Neural progenitor cell (in vitro differentiated cells): ENCODE results near the gene SMAD9. TPM values are rescaled to one million over a fixed set of nuclear protein-coding genes. Genes with fewer than 3 reads are reported as not detected.
A peak's percentile ranks its signal among the peaks of the same experiment; 100 is the strongest.

Experiments used
- DNase-seq: peaks from one replicate; pipeline ENCODE4 v3.0.0-alpha.2; 2016; ENCODE audit warnings: low spot score
- H2AFZ ChIP-seq: fragments of 200-600 bp; sonication (generic); replicated peaks from 2 replicates; pipeline ENCODE4 v1.6.1; 2016; ENCODE audit warnings: antibody characterized with exemption
- H3F3A ChIP-seq: fragments of 200-600 bp; sonication (generic); 2 replicates; pipeline ENCODE4 v1.6.1; 2016; ENCODE audit warnings: antibody characterized with exemption, low read depth
- H3K27ac ChIP-seq: fragments of 200-600 bp; sonication (generic); 2 replicates; pipeline ENCODE4 v1.5.1; 2016; ENCODE audit warnings: mild to moderate bottlenecking
- H3K27me3 ChIP-seq: fragments of 200-600 bp; sonication (generic); 2 replicates; pipeline ENCODE4 v1.6.1; 2016; ENCODE audit warnings: mild to moderate bottlenecking, moderate library complexity
- H3K36me3 ChIP-seq: fragments of 200-600 bp; sonication (generic); 2 replicates; pipeline ENCODE4 v1.5.1; 2016
- H3K4me1 ChIP-seq: fragments of 200-600 bp; sonication (generic); 2 replicates; pipeline ENCODE4 v1.6.1; 2016; ENCODE audit warnings: mixed run types
- H3K4me2 ChIP-seq: fragments of 200-600 bp; sonication (generic); 2 replicates; pipeline ENCODE4 v1.6.1; 2016
- H3K4me3 ChIP-seq: fragments of 200-600 bp; sonication (generic); 2 replicates; pipeline ENCODE4 v1.5.1; 2016
- H3K79me2 ChIP-seq: fragments of 200-600 bp; sonication (generic); 2 replicates; pipeline ENCODE4 v1.6.1; 2016; ENCODE audit warnings: low read depth
- H3K9ac ChIP-seq: fragments of 200-600 bp; sonication (generic); 2 replicates; pipeline ENCODE4 v1.6.1; 2016
- H3K9me3 ChIP-seq: fragments of 200-600 bp; sonication (generic); 2 replicates; pipeline ENCODE4 v1.5.1; 2016; ENCODE audit warnings: low read depth
- H4K20me1 ChIP-seq: fragments of 200-600 bp; sonication (generic); 2 replicates; pipeline ENCODE4 v1.6.1; 2016; ENCODE audit warnings: low read depth
- H3K27ac Mint-ChIP-seq: 3 replicates; pipeline ENCODE4 v1.8.0; 2021; ENCODE audit warnings: mixed read lengths
- H3K27me3 Mint-ChIP-seq: 2 replicates; pipeline ENCODE4 v1.8.0; 2022; ENCODE audit warnings: low read depth, mild to moderate bottlenecking, inconsistent platforms, moderate library complexity, mixed read lengths; ENCODE audit not compliant: insufficient read depth
- H3K36me3 Mint-ChIP-seq: 3 replicates; pipeline ENCODE4 v1.8.0; 2021; ENCODE audit warnings: mixed read lengths
- H3K4me1 Mint-ChIP-seq: 3 replicates; pipeline ENCODE4 v1.8.0; 2021; ENCODE audit warnings: mixed read lengths
- H3K4me3 Mint-ChIP-seq: 3 replicates; pipeline ENCODE4 v1.8.0; 2021; ENCODE audit warnings: mild to moderate bottlenecking, moderate library complexity, mixed read lengths
- H3K9me3 Mint-ChIP-seq: 3 replicates; pipeline ENCODE4 v1.8.0; 2020; ENCODE audit warnings: mixed read lengths
- EZH2 ChIP-seq: fragments of 200-600 bp; sonication (generic); IDR thresholded peaks from 2 replicates; pipeline ENCODE4 v1.6.1; 2017; ENCODE audit warnings: antibody characterized with exemption, mild to moderate bottlenecking, moderate library complexity
- EZH2phosphoT487 ChIP-seq: fragments of 200-600 bp; sonication (generic); IDR thresholded peaks from 2 replicates; pipeline ENCODE4 v1.6.1; 2017; ENCODE audit warnings: antibody characterized with exemption
- total RNA-seq: library from RNA; depleted of rRNA; stranded (reverse); fragments of >200 nt; gene quantifications from 2 replicates; pipeline ENCODE4 v1.2.3, GENCODE V29; 2015; ENCODE audit warnings: low replicate concordance
- TF ChIP-seq, protein P1 (sequence below): fragments of 200-600 bp; sonication (generic); IDR thresholded peaks from 2 replicates; pipeline ENCODE4 v1.5.1; 2017; ENCODE audit warnings: antibody characterized with exemption, mild to moderate bottlenecking

SMAD9 gene
- 1.2 and 1.6 TPM in 2 replicates for total RNA-seq

DNA sequence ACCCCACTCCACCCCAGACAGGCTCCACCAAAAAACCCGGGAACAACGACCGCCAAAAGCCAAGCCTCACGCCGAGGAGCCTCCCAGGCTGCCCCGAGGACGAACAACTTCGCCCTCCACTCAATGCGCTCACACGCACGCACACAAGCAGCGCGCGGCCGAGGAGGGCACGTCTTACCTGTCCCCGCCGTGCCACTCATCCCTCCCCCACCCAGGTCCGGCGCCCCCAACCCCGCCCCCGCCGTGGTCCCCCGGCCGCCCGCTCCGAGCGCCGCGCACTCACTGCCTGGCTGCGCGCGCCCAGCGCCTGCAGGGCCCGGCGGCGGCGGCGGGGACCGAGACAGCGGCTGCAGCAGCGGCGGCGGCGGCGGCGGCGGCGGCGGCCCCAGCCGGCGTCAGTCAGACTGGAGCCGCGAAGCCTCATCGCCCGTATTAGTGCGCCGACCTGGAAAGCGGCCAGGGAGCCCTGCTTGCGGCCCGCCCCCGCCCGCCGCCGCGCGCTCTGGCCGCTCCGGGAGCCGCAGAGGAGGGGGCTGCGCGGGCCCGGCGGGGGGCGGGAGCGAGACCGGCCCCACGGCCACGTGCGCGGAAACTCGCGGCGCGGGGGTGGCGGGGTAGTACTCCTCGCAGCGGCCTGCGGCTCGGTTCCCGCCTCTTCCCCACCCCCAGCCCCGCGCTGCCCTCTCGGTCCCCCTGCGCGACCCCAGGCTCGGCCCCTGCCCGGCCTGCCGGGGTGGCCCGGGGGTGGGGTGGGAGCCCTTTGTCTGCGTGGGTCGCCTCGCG lies at the start of gene SMAD9:
SMAD9 (minus strand) TSS at position 406 of the 783 bp plus-strand sequence. CDS start 40,549 bp downstream, outside the sequence.
- DNase-seq = peak; percentile 91
- Mint-ChIP-seq H3K27ac (peak within 1 kb of the TSS; percentile 67), H3K27me3 (peaks cover 8% of the 10 kb centered on the region), H3K4me3 (peak within 1 kb of the TSS; percentile 92), H3K9me3 (no peaks in the 10 kb centered on the region), H3K36me3 (no peaks in the 10 kb centered on the region), H3K4me1 (peaks cover 39% of the 10 kb centered on the region)
- Histone ChIP-seq H3F3A (peaks cover 18% of the 10 kb centered on the region), H3K27me3 (peaks cover 66% of the 10 kb centered on the region), H3K9me3 (no peaks in the 10 kb centered on the region), H3K79me2 (no peaks in the 10 kb centered on the region), H2AFZ (peak within 1 kb of the TSS; percentile 90), H3K36me3 (no peaks in the 10 kb centered on the region), H3K4me3 (peak within 1 kb of the TSS; percentile 65), H3K27ac (no peak within 1 kb of the TSS), H3K4me2 (peak within 1 kb of the TSS; percentile 93), H3K4me1 (peaks cover 14% of the 10 kb centered on the region), H3K9ac (no peak within 1 kb of the TSS), H4K20me1 (no peaks in the 10 kb centered on the region)
- no peak for TF ChIP-seq EZH2
- TF ChIP-seq, protein P1, sequence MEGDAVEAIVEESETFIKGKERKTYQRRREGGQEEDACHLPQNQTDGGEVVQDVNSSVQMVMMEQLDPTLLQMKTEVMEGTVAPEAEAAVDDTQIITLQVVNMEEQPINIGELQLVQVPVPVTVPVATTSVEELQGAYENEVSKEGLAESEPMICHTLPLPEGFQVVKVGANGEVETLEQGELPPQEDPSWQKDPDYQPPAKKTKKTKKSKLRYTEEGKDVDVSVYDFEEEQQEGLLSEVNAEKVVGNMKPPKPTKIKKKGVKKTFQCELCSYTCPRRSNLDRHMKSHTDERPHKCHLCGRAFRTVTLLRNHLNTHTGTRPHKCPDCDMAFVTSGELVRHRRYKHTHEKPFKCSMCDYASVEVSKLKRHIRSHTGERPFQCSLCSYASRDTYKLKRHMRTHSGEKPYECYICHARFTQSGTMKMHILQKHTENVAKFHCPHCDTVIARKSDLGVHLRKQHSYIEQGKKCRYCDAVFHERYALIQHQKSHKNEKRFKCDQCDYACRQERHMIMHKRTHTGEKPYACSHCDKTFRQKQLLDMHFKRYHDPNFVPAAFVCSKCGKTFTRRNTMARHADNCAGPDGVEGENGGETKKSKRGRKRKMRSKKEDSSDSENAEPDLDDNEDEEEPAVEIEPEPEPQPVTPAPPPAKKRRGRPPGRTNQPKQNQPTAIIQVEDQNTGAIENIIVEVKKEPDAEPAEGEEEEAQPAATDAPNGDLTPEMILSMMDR = no peak
- TF ChIP-seq EZH2phosphoT487 = no peak

DNA sequence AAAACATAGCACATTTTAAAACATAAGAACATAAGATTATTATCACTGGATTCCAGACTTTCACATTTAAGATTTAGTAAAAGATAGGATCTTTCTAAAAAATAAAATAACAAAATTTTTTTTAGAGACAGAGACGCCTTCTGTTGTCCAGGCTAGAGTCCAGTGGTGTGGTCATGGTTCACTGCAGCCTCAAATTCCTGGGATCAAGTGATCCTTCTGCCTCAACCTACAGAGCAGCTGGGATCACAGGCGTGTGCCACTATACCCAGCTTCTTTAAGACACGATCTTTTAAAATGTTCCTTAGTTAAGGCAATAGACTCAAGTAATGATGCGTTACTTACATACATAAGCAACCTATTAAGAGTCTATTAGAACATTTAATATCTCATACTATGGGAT lies 46.4 kb upstream of the SMAD9 start:
- Mint-ChIP-seq H3K4me1 (no peaks in the 10 kb centered on the region), H3K4me3 (no peak overlapping the region), H3K27ac (no peak overlapping the region), H3K9me3 (no peaks in the 10 kb centered on the region), H3K36me3 (peaks cover 15% of the 10 kb centered on the region), H3K27me3 (no peaks in the 10 kb centered on the region)
- Histone ChIP-seq H3F3A (no peaks in the 10 kb centered on the region), H3K79me2 (no peaks in the 10 kb centered on the region), H3K4me1 (no peaks in the 10 kb centered on the region), H3K9ac (no peak overlapping the region), H3K9me3 (no peaks in the 10 kb centered on the region), H3K4me2 (no peak overlapping the region), H3K36me3 (no peaks in the 10 kb centered on the region), H3K4me3 (no peak overlapping the region), H3K27me3 (no peaks in the 10 kb centered on the region), H2AFZ (no peak overlapping the region), H3K27ac (no peak overlapping the region), H4K20me1 (no peaks in the 10 kb centered on the region)
- TF ChIP-seq EZH2phosphoT487 (no peak), EZH2 (no peak)
- TF ChIP-seq, protein P1 = no peak
- no peak for DNase-seq

DNA sequence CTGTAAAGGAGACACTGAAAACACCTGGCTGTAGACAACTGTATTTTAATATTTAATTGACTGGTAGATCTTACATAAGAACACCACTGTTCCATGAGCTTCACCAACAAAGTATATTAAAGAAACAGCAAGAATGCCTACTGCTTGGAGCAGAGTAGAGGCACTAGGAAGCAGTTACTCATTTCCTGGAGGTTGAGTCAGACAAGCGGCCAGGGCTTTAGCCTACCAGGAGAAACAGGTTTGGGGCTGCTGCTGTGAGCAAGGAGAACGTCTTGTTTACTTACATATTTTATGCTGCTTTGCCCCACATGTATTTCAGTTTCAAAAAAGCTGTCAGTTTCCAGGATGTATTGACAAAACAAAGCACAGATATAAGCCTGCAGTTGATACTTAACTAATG lies 45.7 kb upstream of the SMAD9 start:
- no peaks in the 10 kb centered on the region for H3K27me3 ChIP-seq
- Mint-ChIP-seq H3K4me1 (no peaks in the 10 kb centered on the region), H3K9me3 (no peaks in the 10 kb centered on the region), H3K27me3 (no peaks in the 10 kb centered on the region), H3K36me3 (peaks cover 13% of the 10 kb centered on the region), H3K4me3 (no peak overlapping the region), H3K27ac (no peak overlapping the region)
- H3K9ac ChIP-seq = no peak overlapping the region
- no peaks in the 10 kb centered on the region for H3K36me3 ChIP-seq
- no peak for TF ChIP-seq EZH2
- TF ChIP-seq, protein P1 = no peak
- no peak for TF ChIP-seq EZH2phosphoT487
- no peaks in the 10 kb centered on the region for H3K4me1 ChIP-seq
- no peaks in the 10 kb centered on the region for H3K79me2 ChIP-seq
- no peak overlapping the region for H3K27ac ChIP-seq
- DNase-seq = no peak
- no peaks in the 10 kb centered on the region for H3F3A ChIP-seq
- no peaks in the 10 kb centered on the region for H4K20me1 ChIP-seq
- no peaks in the 10 kb centered on the region for H3K9me3 ChIP-seq
- H2AFZ ChIP-seq = no peak overlapping the region
- H3K4me3 ChIP-seq = no peak overlapping the region
- no peak overlapping the region for H3K4me2 ChIP-seq
